PC-9 (cell line): ENCODE results near the gene MDH1.

ENCODE experiments used
- EZH2 ChIP-seq: fragments of 200-600 bp; sonication (generic); IDR thresholded peaks from 2 replicates; pipeline ENCODE4 v1.8.0; 2017; ENCODE audit warnings: antibody characterized with exemption, low read depth
- TF ChIP-seq, protein P1 (sequence below): fragments of 200-600 bp; sonication (generic); conservative IDR thresholded peaks from 2 replicates; pipeline ENCODE4 v1.6.1; 2017; ENCODE audit warnings: mixed run types, antibody characterized with exemption, mild to moderate bottlenecking, moderate library complexity

GRCh38 chr2:63617366-63617765 lies 28.6 kb downstream of the MDH1 start:
- TF ChIP-seq, protein P1, sequence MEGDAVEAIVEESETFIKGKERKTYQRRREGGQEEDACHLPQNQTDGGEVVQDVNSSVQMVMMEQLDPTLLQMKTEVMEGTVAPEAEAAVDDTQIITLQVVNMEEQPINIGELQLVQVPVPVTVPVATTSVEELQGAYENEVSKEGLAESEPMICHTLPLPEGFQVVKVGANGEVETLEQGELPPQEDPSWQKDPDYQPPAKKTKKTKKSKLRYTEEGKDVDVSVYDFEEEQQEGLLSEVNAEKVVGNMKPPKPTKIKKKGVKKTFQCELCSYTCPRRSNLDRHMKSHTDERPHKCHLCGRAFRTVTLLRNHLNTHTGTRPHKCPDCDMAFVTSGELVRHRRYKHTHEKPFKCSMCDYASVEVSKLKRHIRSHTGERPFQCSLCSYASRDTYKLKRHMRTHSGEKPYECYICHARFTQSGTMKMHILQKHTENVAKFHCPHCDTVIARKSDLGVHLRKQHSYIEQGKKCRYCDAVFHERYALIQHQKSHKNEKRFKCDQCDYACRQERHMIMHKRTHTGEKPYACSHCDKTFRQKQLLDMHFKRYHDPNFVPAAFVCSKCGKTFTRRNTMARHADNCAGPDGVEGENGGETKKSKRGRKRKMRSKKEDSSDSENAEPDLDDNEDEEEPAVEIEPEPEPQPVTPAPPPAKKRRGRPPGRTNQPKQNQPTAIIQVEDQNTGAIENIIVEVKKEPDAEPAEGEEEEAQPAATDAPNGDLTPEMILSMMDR = no peak
- TF ChIP-seq EZH2 = no peak
